IPS-18c (cell line): Measurements from ENCODE around the gene POU2F1.
"Not testable (repeated sequence)": the region's sequence is repeated elsewhere in the genome, so short reads cannot be mapped to it uniquely, and the experiment has no call there.

Experiments
- H3K4me3 ChIP-seq: 2 replicates; pipeline ENCODE4 v1.7.0; 2013; ENCODE audit warnings: low read depth, mild to moderate bottlenecking, low read length, moderate library complexity; ENCODE audit not compliant: insufficient read depth
- H3K9me3 ChIP-seq: one replicate; pipeline ENCODE4 v1.6.1; 2013; ENCODE audit warnings: mild to moderate bottlenecking, low read length, moderate library complexity; ENCODE audit not compliant: control insufficient read depth, insufficient read depth

Gene POU2F1

DNA sequence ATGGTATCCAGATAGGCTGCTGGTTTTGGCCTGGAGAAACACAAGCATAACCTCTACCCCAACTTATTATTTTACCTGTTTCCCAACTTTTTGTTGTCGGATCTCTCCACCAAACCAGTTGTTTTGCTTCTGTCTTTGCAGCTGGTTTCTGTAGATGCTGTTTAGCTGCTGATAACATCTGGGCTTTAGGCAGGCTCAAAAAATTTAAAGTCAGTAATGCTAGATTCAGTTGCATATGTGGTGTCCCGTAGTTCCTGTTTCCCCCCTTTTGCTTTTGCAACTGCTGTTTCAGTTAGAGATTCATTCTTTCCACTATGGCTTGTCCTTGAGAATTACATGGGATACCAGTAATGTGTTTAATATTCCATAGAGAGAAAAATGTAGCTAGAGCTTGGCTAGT lies 98.5 kb downstream of the POU2F1 start:
- H3K4me3 ChIP-seq, result not testable (repeated sequence)
- peaks cover 24% of the 10 kb centered on the region for H3K9me3 ChIP-seq

DNA sequence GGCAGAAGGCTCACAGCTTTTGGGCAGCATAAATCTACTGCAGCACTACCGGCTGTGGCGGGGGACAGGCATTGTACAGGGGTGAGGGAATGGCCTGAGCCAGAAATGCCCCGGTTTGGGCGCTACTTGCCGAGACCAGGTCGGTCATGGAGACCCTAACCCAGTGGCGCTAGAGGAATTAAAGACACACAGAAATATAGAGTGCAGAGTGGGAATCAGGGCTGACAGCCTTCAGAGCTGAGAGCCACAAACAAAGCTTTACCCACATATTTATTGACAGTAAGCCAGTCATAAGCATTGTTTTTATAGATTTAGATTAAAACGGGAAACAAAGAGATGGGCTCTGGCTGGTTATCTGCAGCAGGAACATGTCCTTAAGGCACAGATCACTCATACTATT lies 101.8 kb downstream of the POU2F1 start:
- Histone ChIP-seq H3K9me3 (peaks cover 24% of the 10 kb centered on the region), H3K4me3 (no peak overlapping the region)

DNA sequence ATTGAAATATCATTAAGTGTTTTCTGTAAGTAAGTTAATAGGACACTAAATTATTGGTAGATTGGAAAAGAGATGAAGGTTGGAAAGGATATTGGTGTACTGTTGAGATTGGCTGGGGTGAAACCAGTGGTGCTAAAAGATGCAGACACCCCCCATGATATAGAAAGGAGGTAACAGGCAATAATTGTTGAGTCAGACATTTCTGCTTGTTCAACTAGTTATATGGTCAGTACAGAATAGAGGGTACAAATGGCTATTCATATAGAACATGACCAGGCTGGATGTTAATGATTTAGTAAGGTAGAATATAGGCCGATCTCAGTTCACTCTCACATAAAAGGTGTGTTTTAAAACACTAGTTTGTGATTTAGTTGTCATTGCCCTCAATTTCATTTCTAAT lies 104.5 kb downstream of the POU2F1 start:
- no peak overlapping the region for H3K4me3 ChIP-seq
- H3K9me3 ChIP-seq, result peaks cover 10% of the 10 kb centered on the region

DNA sequence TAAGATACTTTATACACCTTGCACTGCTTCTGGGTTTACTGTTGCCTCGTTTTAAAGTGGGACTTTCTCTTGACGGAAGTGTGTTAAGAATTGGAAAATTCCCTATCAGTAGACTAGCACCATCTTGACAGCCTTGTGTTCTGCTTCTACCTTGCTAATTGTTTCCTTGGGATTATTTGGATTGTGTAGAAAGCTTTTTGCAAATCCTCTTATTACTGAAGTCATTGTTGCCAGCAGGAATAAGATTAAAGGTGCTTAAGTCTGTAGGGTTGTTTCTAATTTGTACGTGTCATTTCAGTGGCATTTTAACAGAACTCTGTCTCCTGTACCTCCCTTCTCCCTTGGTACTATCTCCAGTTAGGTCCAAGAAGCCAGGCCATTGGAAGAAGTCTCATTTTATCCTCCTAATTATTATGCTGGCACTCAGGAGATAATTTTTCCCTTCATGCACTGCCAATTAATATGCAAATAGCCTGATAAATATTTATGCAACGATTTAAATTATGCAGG lies 107.7 kb downstream of the POU2F1 start:
- Histone ChIP-seq H3K4me3 (no peak overlapping the region), H3K9me3 (peaks cover 2% of the 10 kb centered on the region)

DNA sequence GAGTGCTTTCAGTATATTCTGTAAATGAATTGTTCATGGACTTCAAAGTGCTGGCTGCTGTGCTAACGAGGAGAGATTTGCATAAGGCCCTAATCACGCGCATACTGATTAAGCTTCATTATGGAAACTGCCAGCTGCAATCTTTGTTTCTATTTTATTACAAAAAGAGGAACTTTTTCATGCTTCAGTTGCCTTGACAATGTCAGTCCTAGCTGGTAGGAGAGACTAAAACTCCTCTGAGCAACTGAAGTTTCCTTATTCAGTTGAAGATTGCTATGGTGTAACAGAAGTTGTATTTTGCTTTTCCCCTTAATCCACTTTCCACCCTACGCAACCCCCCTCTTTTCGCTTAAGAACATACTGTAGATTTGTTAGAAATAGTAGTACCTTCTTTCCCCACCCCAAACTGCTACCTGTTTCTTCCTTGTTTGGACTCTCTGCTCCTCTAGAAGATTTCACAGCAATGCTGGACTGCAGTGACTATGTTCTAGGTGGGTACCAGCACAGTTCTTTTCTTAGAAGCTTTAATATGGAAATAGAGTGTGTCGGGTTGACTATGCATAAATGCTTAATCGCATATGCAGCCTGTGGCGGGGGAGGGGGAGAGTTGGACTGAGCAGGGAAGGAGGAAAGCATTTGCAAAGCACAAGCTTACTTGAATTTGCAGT lies 108.3 kb downstream of the POU2F1 start:
- no peaks in the 10 kb centered on the region for H3K9me3 ChIP-seq
- H3K4me3 ChIP-seq, result no peak overlapping the region

DNA sequence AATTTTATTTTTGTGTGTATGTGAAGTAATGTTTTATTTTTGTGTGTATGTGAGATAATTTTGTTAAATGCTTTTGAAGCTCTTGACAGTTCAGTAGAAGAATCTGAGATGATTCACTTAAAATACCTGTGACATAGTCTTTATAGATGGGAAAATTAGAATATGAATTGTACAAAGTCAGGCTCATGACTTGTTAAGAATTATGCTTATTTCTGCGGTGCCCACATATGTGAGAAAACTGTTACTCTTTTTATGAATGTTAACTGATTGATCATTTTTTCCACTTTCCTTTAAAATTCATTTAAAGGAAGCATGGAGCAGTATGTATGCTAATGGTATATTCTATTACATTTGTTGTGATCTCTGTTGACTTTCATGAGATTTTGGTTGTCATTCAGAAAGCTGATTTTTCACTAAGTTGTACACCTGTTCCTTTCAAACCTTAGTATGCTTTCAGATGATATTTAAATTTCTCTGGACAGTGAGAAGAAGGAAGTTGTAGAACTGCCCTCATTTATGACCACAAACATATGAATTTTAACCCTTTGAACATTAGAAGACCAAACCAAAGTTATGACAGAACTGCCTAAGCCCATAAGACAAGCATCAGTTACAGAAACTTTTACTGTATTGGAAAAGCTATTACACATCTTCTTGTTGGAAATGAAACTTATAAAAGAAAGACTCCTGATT lies 110.1 kb downstream of the POU2F1 start:
- Histone ChIP-seq H3K4me3 (no peak overlapping the region), H3K9me3 (no peaks in the 10 kb centered on the region)

DNA sequence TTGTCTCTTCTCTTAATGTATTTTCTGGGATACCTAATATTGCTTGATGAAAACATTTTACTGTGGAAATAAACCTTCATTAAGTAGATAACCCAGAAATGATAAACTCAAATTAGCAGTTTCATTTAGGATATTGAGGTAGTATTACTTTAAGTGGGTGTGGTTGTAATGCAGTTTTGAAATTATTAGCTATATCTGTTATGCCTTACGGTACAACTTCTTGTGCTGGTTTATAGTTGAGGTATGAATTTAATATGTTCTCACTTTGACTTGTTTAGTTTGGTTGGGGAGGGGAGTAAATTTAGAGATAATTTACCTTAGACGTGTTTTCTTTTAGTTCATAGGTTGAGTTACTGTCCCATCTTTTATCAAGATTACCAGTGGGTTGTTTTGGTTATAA lies 111.0 kb downstream of the POU2F1 start:
- Histone ChIP-seq H3K4me3 (no peak overlapping the region), H3K9me3 (no peaks in the 10 kb centered on the region)

DNA sequence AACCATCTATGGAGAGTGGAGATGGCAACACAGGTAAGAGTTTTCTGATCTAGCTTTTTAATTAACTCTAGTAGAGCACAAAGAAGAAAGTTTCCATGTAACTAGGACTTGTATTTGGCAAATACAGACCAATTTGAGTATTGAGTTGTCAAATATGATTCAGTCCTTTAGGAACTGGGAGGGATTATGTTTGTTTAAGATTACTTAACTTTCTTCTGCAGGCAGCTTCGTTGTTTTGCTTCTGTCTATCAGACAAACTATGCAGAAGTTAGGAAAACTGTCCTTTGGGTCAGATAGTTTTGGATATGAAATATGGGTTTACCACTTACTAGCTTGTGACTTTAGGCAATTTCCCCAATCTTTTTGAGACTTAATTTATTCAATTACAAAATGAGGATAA lies 111.8 kb downstream of the POU2F1 start:
- Histone ChIP-seq H3K4me3 (no peak overlapping the region), H3K9me3 (no peaks in the 10 kb centered on the region)

DNA sequence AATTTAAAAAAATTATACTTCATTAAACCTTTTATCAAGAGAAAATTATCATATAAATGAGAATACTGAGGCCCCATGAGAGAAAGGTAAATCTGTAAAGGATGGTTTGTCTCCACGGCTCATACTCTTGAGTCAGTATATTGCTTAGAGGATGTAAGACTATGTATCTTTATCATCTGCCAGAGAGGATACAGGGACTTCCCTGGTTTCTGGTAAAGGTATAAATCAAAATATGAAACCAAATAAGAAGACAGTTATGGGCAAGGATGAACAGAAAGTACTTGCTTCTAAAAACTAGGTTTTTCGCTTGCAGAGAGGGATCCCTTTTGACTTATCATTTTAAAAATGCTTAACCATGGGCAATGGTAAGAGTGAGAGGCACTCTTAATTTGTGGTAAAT lies 112.4 kb downstream of the POU2F1 start:
- no peak overlapping the region for H3K4me3 ChIP-seq
- no peaks in the 10 kb centered on the region for H3K9me3 ChIP-seq

DNA sequence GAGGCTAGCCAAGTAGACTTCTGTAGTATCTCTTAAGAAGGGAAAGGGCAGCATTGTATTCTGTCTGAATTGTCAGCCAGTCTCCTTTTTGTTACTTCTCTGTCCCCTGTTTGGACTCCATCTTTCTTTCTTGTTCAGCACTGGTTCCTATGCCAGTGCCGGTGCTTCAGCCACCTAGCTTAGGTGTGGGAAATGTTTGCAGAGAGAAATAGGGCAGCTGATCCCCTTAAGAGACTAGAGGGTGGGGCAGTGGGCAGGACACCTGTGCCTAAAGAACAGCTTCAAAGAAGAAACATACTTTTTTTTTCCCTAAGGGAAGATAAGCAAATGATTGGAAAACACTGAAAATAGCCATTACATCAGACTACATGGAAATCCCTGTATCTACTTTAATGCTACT lies 113.0 kb downstream of the POU2F1 start:
- no peaks in the 10 kb centered on the region for H3K9me3 ChIP-seq
- no peak overlapping the region for H3K4me3 ChIP-seq

DNA sequence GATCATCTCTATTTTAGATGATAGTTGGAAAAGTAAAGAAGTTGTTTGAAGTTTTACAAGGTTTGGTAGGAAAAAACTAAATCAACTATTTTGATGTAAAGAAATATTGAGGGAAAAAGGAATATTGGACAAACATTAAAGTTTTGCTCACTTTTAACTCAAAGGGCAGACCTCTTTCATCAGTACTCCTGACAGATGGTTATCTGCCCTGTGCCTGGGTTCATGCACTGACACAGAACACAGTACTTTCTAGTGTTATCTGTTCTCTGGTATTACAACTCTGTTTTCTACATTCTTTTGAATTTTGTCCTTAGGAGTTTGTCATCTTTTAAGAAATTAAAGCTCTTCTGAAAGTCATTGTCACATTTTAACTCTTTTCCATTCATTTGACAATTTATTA lies 118.7 kb downstream of the POU2F1 start:
- Histone ChIP-seq H3K4me3 (no peak overlapping the region), H3K9me3 (no peaks in the 10 kb centered on the region)

DNA sequence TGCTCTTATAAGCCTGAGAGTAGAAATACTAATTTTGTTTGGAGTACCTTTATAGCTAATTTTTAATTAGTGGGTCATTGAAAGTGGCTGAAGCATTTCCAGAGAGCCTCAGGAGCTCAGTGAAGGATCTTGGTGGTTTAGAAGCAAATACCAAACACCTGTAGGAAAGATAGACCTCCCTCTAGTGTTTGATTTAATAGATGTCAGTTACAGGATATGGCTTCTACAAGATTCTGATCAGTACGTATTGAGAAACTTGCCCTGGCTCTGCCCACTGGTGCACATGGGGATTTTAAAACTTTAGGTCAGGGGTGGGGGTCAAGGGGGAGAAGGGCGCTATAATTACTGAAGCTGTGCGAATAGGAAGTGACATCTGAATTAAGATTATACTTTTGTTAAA lies 122.2 kb downstream of the POU2F1 start:
- Histone ChIP-seq H3K4me3 (no peak overlapping the region), H3K9me3 (no peaks in the 10 kb centered on the region)

DNA sequence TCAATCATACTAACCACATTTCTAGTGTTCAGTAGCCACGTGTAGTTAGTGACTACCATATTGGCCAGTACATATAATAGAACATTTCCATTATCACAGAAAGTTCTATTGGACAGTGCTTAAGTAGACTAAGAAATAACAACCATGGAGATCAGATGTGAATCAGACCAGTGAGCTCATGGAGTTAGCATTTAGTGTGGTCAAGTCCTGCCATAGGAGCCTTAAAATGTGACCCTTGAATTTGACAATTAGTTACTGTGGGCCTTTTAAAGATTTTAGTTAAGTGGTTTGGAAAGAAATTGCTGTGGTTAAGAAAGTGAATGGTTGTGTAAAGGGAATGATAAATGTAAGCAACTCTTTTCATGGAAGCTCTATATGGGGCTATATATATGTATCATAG lies 123.4 kb downstream of the POU2F1 start:
- Histone ChIP-seq H3K4me3 (no peak overlapping the region), H3K9me3 (no peaks in the 10 kb centered on the region)

DNA sequence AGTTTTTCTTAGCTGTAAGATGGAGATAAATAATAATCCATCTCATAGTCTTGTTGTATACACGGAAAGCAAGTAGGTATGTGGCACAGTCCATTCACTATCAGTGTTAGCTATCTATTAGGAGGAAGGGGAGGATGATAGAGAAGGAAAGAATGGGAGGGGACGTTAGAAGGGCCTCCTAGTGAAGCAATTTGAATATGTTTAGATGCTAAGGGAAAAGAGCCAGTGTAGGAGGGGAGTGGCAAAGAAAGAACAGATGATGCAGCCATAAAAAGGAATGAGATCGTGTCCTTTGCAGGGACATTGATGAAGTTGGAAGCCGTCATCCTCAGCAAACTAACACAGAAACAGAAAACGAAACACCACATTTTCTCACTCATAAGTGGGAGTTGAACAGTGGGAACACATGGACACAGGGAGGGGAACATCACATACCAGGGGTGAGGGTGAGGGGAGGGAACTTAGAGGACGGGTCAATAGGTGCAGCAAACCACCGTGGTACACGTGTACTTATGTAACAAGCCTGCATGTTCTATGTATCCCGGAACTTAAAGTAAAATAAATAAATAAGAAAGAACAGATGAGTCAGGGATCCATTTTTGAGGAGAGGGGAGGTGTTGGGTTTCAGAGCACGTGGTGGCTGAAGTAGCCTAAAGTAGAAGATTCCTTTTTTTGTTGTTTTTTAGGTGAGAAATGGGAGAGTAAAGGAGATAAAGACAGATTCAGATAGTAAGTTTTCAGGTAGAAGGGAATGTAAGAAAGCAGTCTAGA lies 124.1 kb downstream of the POU2F1 start:
- no peak overlapping the region for H3K4me3 ChIP-seq

DNA sequence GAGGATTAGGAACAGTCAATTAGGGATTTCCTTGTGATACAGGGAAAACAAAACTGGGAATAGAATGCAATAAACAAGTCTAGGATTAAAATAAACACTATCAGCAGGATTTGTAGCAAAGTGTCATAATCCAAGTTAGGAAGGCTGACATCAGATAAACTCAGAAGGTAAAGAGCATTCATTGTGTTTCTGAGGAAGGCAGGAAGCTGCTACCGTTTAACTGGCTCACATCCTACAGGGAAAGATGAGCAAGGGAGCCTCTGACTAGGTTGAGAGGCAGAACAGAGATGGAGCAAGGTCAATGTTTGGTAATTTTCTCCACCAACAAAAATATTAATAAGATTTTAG lies 124.7 kb downstream of the POU2F1 start:
- Histone ChIP-seq H3K9me3 (no peaks in the 10 kb centered on the region), H3K4me3 (no peak overlapping the region)

More for the DNA sequence above, 124.1 kb downstream of the POU2F1 start:
- H3K9me3 ChIP-seq, result no peaks in the 10 kb centered on the region

DNA sequence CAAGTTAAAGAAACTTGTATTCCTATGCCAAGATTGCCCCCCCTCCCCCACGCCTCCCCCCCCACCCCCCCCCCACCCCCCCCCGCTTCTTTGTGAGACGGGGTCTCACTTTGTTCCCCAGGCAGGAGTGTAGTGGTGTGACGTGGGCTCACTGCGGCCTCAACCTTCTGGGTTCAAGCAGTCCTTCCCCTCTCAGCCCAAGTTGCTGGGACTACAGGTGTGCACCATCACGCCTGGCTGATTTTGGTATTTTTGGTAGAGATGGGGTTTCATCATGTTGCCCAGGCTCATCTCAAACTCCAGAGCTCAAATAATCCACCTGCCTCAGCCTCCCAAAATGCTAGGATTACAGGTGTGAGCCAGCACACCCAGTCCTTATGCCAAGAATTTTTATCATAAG lies 136.6 kb downstream of the POU2F1 start:
- Histone ChIP-seq H3K4me3 (no peak overlapping the region), H3K9me3 (peaks cover 3% of the 10 kb centered on the region)

DNA sequence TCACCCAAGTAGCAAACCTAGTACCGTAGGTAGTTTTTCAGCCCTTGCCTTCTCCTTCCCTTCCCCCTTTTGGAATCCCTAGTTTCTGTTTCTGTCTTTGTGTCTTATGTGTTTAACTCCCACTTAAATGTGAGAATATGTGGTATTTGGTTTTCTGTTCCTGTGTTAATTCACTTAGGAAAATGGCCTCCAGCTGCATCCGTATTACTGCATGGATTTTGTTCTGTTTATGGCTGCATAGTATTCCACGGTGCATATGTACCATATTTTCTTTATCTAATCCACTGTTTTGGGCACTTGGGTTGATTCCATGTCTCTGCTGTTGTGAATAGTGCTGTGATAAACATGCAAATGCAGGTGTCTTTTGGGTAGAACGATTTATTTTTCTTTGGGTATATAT lies 138.6 kb downstream of the POU2F1 start:
- peaks cover 2% of the 10 kb centered on the region for H3K9me3 ChIP-seq
- H3K4me3 ChIP-seq, result no peak overlapping the region

DNA sequence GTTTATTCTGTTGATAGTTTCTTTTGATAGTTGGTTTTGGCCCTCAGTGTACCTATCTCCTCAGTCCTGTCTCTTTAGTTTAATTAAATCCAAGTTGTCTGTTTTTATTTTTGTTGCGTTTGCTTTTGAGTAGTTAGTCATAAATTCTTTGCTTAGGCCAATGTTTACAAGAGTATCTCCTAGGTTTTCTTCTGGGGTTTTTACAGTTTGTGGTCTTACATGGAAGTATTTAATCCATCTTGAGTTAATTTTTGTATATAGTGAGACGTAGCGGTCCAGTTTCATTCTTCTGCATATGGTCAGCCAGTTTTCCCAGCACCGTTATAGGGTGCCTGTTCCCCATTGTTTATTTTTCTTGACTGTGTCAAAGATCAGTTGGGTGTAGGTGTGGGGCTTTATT lies 139.4 kb downstream of the POU2F1 start:
- H3K9me3 ChIP-seq, result no peaks in the 10 kb centered on the region
- H3K4me3 ChIP-seq, result no peak overlapping the region
